NCI-H510A treated with DMSO at 0.1 percent for 48 hours (cell line): ENCODE results near the gene UBE2I.
"Not testable (repeated sequence)": the region's sequence is repeated elsewhere in the genome, so short reads cannot be mapped to it uniquely, and the experiment has no call there.

Experiments
- DNase-seq: peaks from one replicate; lab custom pipeline; 2025; lab: John Stamatoyannopoulos, UW

The UBE2I gene

DNA sequence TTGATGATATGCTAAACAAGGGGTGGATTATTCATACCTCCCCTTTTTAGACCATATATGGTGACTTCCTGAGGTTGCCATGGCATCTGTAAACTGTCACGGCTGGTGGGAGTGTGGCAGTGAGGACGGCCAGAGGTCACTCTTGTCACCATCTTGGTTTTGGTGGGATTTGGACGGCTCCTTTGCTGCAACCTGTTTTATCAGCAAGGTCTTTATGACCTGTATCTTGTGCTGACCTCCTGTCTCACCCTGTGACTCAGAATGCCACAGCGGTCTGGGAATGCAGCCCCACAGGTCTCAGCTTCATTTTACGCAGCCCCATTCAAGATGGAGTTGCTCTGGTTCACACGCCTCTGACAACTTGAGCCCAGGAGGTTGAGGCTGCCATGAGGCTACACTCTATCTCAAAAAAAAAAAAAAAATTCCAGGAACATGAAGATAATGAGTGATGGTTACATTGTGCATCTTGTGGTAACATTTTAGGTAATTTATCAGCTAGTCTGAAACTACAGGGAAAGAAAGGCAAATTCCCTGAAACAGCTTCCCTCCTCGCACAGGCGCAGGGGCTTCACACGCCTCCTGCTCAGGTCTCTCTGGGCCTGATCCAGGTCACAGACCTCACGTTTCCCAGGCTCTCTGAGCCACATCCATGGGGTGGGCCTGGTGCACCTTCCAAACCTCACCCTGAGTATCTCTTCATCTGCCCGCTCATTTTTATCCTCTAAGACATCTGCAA lies 15.3 kb upstream of the UBE2I start:
- DNase-seq, result no peak

DNA sequence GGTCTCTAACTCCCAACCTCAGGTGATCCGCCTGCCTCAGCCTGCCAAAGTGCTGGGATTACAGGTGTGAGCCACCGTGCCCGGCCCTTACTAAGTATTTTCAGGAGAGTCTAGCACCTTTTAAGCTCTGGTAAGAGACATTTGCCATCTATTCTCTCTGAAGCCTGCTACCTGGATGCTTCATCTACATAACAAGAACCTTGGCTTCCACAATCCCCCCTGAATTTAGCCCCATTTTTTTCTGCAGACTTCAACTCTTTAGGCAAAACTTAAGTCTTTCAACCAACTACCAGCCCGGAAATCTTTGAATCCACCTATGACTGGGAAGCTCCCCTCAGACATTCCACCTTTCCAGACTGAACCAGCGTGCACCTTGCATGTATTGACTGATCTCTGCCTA lies 14.0 kb upstream of the UBE2I start:
- DNase-seq, result no peak

DNA sequence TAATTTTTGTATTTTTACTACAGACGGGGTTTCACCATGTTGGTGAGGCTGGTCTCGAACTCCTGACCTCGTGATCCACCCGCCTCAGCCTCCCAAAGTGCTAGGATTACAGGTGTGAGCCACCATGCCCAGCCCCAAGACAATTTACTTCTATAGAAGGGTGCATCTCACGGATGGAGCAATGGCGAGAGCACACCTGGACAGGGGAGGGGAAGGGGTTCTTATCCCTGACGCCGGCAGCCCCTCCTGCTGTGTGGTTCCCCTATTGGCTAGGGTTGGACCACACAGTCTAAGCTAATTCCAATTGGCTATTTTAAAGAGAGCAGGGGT lies 12.8 kb upstream of the UBE2I start:
- not testable (repeated sequence) for DNase-seq

DNA sequence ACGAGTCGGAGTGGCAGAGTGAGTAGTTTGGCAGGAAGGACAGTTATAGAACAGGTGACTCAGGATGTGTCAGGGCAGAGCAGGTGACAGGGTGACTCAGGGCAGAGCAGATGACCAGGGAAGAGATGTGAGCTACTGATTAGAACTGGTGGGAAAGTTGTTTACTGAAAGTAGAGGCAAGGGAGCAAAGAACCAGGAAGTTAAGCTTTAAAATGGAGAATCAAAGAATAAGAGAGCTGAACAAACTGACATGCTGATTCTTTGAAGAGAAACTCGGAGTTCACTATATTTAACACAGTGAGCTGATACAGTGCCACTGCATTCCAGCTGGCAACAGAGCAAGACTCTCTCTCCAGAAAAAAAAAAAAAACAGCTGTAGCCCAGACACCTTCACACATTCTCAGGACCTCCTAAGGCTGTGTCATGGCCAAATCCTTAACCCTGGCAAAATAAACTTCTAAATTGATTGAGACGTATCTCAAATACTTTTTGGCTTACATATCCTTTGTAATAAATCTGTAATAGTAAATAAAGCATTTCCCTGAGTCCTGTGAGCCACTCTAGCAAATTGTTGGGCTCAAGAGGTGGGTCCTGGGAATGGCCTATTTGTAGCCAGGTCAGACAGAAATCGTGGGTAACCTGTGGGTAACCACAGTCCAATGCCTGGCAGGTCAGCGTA lies 12.3 kb upstream of the UBE2I start:
- peak; percentile 66 for DNase-seq

DNA sequence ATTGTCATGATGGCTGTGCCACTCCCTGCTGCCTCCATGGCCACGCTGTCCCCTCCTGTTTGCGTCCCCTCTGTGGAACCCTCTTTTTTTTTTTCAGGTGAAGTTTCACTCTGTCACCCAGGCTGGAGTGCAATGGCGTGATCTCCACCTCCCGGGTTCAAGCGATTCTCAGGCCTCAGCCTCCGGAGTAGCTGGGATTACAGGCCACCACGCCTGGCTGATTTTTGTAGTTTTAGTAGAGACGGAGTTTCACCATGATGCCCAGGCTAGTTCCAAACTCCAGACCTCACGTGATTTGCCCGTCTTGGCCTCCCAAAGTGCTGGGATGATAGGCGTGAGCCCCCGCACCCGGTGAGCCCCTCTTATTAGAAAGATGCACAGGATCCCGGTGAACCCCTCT lies 11.0 kb upstream of the UBE2I start:
- DNase-seq, result no peak

DNA sequence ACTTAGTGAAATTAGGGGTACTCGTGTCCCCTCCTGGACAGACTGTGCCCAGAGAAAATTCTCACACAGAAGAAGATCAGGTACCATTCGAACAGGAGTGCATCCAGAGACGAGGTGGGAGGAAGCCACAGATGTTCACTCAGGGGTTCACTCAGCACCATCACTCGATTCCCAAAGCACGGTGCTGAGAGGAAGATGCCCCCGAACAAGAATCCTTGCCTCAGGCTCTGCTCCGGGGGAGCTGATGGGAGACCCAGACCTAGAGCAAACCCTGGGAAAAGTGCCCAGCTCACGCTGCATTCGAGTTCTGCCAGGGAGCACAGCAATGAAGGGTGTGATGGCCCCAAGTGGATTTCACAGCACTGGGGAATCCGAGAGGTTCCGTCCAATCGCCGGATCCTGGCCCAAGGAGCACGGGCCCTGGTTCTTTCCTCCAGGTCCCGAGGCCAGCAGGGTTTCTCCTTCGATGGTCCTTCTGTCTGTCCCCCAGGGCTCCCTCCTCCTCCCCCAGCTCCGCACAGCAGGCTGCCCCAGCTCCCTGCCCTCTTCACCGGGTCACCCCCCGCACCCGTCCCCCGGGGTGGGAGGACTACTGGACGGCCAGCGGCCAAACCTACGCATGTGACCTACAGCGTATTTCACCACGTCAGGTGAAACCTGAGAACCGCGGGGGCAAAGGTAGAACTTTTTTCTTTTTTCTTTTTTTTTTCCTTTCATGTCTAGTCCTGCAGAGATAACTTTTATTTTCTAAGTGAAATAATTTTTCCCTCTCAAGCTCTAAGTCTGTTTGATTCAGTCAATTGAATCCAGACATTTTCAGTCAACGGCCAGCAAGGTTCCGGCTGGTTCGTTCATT lies 10.2 kb upstream of the UBE2I start:
- no peak for DNase-seq

DNA sequence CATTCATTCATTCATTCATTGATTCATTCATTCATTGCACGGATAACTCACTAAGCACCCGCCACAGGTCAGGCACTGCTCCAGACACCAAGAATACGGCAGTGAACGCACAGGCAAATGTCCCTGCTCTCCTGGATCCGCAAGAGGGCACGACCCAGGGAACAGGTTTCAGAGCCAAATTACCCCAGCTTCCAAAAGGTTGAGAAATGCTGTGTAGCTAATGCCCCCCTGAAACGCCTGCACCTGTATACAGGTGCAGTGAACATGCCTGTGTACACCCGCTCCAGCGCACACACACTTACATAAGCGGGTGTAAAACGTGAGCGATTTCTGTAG lies 9.6 kb upstream of the UBE2I start:
- DNase-seq, result no peak

DNA sequence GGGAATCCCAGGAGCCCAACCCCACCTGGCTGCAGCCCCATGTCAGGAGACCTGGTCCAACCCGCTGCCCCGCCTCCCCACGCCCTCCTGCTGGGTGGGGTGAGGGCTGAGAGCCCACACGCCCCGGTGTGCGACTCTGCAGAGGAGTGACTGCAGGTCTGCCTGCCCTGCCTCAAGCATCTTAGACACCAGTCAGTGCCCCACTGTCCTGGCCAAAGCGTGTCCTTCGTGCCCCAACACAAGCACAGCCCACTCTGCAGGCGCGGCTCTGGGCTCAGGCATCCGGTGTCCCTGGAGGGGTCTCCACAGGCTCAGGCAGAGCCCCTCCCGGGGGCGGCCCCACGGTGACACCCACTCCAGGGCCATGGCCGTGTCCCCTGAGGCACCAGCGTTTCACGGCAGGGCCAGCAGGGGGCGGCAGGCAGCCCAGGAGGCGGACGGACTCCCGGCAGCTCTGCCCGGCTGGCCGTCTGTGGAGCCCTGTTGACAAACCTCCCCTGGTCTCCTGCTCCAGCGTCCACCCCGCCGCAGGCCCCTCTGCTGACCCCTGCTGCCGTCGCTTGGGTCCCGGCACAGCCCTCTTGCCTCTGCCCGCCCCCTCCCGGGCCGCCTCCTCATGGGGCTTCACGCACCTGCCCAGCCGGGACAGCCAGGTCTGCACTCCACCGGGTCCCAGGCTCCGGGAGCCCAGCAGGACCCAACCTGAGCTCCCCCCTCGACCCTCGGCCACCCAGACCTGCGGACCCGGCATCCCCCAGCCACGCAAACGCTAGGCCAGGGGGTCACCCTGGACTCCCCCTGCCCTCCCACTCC lies 8.6 kb upstream of the UBE2I start:
- no peak for DNase-seq

DNA sequence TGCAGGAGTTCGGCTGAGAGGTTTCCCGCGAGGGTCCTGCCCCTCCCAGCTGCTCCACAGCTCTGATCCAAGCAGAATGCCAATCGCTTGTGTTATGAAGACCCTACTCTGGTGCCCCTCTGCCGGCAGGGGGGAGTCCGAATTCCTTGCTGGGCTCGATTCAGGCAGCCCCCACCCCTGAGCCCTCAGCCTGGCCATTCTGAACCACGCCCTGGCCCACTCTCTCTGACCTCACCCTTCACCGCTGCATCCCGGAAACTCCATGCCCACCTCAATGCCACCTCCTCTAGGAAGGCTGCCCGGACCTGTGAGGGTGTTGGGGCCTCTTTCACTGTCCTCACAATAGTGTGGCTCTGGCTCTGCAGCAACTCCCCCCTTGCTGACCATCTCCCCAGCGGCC lies 7.9 kb upstream of the UBE2I start:
- DNase-seq, result no peak

DNA sequence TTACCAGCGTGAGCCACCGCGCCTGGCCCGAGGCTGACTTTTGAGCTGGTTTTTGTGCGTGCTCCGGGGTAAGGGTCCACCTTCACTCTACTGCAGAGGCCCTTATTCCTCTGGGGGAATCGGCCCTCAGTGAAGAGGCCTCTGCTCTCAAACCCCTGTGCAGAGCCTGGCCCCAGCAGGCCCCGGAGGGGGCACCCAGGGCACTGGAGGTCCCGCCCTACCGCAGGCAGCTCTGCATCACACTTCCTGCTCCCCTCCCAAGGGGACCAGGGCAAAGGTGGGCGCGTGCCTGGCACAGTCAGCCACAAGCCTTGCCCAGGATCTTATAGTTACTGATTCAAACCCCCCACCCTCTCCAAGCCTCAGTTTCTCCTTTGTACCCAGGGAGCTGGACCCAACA lies 3.6 kb upstream of the UBE2I start:
- no peak for DNase-seq

DNA sequence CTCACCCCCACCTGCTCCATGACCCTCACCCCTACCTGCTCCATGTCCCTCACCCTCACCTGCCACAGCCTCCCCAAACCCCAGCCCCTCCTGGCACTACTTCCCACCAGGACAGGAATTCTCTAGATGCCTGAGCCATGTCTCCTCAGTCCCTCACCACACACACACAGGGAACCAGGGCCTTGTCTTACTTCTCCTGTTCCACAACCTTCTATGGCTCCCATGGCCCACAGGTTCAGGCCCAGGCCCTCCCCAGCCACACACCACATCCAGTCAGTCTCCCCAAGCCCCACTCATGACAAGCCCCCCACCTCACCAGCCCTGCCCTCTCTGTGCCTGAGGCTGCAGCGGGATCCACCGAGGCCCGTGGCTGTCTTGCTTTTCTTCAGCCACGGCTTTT lies 3.1 kb upstream of the UBE2I start:
- no peak for DNase-seq

DNA sequence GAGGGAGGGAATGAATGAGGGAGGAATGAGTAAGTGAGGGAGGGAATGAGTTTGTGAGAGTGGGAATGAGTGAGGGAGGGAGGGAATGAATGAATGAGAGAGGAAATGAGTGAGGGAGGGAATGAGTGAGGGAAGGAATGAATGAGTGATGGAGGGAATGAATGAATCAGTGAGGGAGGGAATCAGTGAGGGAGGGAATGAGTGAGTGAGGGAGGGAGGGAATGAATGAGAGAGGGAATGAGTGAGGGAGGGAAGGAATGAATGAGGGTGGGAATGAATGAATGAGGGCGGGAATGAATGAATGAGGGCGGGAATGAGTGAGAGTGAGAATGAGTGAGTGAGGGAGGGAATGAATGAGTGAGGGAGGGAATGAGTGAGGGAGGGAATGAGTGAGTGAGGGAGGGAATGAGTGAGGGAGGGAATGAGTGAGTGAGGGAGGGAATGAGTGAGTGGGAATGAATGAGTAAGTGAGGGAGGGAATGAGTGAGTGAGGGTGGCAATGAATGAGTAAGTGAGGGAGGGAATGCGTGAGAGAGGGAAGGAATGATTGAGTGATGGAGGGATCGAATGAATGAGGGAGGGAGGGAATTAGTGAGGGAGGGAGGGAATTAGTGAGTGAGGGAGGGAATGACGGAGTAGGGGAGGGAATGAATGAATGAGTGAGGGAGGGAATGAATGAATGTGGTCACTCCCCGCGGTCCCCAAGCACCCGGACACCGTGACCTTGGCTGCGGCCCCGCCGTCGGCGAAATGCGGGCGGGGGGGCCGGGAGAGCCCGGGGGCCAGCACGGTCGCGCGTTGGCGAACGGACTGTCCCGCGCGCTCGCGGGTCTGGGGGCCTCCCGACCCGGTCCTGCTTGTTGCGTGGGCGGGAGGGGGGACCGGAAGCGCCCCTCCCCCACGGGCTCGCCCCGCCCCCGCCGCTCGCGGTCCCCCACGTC lies 1.1 kb upstream of the UBE2I start:
- DNase-seq, result no peak

DNA sequence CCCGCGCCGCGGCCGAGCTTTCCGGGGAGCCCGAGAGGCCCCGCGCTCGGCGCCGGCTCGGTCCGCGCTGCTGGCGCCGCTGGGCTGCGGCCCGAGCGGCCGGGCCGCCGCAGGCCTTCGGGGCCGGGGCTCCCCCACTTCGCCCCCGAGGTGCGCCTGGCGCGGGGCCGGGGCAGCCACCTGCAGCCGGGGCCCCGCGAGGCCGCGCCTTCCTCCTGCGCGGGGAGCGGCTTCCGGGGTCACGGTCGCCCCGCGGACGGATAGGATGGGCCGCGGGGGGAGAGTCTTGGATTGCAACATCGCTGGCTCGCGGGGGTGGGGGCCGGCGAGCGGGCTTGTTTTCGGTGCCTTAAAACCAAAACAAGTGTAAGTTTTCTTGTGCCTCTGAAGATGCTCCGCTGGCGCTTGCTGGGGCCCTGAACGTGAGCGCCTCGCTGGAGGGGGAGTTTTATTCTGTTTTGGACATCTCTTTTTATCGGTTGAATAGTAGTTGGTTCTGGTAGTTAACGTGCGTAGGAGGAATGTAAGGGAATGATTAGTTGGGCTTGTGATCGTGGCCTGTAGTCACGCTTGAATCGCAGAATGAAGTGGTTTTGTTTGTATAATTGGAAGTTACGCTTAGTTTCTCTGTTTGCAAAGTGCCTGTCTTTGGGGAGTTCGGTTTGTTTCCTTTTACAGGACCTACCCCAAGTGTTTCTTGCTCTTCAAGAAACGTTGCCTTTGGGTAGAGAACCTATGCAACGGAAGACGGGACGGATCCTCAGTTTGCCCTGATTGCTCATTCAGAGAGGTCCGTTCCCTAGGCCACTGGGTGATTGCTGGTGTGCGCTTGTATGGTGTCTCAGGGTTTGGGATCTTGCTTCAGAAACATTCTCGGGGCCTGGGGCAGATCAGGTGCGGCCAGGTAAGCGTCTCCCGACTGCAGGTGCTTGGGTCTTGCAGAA lies 724 bp downstream of the UBE2I start:
- DNase-seq, result no peak

DNA sequence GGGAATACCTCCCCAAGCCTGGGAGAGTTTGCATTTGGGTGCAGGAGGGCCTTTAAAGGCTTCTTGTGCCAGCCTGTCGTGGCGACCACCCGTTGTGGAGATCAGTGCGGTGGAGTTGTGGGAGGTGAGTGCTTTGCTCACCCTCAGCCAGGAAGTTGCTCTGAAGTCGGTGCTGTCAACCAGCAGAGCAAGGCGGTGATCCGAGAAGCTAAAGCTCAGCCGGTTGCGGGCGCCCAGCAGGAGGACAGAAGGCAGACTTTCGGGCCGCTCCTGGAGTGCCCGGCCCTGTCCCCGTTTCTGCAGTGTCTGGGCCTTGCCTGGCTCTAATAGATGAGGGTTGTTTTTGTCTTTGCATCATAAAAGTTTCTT lies 1.4 kb downstream of the UBE2I start:
- DNase-seq, result no peak

DNA sequence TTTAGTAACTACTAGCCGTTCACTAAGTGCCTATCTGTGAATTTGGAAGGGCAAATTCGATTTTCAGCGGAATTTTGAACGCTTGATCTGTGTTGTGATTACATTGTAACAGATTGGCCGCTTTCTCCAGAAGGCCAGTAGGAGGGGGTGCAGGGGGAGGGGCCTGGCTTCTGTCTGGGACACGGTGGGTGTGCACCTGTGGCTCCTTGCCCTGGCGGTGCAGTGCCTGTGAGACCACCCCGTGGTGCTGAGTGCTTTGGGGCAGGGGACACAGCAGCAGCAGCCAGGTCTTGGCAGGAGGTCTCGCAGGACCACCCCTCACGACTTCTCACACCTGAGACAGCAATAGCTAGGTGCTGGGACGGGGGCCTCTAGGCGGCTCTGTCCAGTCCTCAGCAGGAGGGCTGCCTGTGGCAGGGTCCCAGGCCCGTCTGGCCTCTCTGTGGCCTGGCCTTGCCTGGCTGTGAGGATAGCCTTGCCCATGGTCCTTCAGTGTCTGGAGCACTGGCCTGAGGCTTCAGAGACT lies 1.8 kb downstream of the UBE2I start:
- no peak for DNase-seq

DNA sequence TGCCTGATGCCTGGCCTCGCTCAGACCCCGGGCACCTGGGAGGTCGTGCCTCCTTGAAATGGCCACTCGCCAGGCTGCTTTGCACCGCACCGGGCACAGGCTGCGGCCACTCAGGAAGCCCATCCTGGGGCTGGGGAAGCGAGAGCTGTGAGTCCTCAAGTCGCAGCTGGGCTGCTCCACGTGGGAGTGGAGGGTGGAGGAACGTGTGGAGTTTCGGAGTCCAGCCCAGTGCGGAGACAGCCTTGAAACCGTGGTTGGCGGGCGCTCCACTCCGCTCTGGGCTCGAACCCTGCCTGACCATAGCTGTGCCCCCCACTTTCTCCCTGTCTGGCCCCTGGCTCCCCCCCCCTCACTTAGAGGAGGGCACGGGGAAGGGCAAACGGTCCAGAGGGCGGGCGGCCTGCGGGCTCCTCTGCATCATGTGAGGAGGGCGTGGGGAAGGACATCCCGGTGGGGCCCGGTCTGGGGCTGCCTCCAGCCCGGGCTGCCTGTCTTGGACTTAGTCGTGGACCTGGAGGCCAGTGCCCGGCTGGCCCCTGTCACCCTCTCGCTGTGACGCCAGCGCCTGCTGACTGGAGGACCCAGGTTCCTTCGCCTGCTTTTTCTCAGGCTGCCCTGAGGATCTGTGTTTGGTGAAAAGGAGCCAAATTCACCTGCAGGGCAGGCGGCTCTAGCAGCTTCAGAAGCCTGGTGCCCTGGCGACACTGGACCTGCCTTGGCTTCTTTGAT lies 2.5 kb downstream of the UBE2I start:
- DNase-seq, result no peak

DNA sequence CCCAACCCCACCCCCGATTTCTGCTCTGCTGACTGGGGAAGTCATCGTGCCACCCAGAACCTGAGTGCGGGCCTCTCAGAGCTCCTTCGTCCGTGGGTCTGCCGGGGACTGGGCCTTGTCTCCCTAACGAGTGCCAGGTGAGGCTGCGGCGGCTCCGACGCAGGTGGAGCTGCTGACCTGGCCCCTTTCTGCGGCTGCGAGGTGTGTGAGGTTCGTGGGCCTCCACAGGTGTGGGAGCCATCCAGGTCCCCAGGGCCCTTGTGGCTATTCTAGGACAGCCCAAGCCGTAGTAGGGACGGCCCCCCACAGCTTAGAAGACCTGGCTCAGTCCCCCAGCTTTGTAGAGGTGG lies 3.0 kb downstream of the UBE2I start:
- DNase-seq, result no peak

DNA sequence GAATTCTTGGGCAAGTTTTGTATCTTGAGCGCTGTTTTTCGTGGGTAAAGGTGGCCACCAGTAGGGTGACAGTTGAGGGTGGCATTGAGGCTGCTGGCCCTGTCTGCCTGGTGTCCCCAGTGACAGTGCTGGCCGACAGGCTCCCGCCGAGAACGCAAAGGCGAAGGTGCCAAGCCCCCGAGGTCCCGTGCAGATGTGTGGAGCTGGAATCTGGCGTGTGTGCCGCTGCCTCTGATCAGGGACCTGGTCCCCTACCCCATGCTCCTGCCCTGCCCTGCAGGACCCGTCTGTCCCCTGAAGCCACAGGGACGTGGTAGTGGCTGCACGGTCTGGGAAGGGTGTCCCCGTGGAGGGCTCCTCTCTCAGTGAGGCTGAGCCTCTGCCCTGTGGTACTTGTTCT lies 3.5 kb downstream of the UBE2I start:
- no peak for DNase-seq

DNA sequence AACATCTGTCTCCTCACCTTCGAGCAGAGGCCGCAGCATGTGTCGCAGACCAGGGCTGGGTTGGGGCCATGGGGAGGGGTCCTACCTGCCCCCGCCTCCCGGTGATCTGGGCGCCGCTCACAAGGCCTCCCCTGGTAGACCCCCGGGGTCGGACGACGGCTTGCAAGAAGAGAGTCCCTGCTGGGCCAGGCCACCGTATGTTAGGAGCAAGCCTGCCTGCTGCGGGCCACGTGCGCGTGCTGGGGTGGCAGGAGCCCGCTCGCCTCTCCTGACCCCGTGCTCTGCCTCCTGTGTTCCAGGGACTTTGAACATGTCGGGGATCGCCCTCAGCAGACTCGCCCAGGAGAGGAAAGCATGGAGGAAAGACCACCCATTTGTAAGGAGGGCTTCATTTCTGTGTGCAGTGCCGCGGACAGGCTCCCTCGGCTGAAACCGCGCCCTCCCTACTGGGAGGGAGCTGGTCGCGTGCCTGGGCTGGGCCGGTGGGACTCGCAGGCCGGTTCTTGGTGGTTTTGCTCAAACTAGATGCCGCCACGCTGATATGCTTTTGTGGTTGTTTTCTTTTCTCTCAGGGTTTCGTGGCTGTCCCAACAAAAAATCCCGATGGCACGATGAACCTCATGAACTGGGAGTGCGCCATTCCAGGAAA lies 4.4 kb downstream of the UBE2I start:
- DNase-seq, result no peak
